ENCODE measurements around the gene HORMAD2. TPM values are rescaled to one million over a fixed set of nuclear protein-coding genes. Genes with fewer than 3 reads are reported as not detected.
"Not testable (repeated sequence)": the region's sequence is repeated elsewhere in the genome, so short reads cannot be mapped to it uniquely, and the experiment has no call there.

HORMAD2 gene
- total RNA-seq, 2 donors from 2014 or later, result 0.12 TPM

GRCh38 chr22:30089655-30089974 lies 9.4 kb downstream of the HORMAD2 start:
- DNase-seq (no peak), ATAC-seq (replicated peaks in 1 of 2) (no peak)
- H3K27me3 Mint-ChIP-seq (ENCODE audit: low read depth), result peaks cover 7% of the 10 kb centered on the region
- H3K36me3 Mint-ChIP-seq (ENCODE audit: insufficient read depth in 2 of 2), result peaks cover 0 to 7% of the 10 kb centered on the region in 2 donors
- no peak overlapping the region for H3K4me3 Mint-ChIP-seq
- peaks cover 9% of the 10 kb centered on the region for H3K4me1 Mint-ChIP-seq (ENCODE audit: low read depth)
- H3K27ac Mint-ChIP-seq, result no peak overlapping the region
- peaks cover 0 to 1% of the 10 kb centered on the region in 2 donors for H3K9me3 Mint-ChIP-seq

- no peak overlapping the region for H3K4me3 Mint-ChIP-seq
- H3K36me3 Mint-ChIP-seq (ENCODE audit: insufficient read depth in 2 of 2), result peaks cover 0 to 7% of the 10 kb centered on the region in 2 donors
- no peaks in the 10 kb centered on the region for H3K4me1 Mint-ChIP-seq (ENCODE audit: low read depth)
Measured at GRCh38 chr22:30092686-30093085, 12.4 kb downstream of the HORMAD2 start.

GRCh38 chr22:30094804-30095203 lies 14.5 kb downstream of the HORMAD2 start:
- Mint-ChIP-seq H3K9me3 (peaks cover 0 to 3% of the 10 kb centered on the region in 2 donors), H3K27ac (no peak overlapping the region), H3K4me3 (no peak overlapping the region), H3K4me1 (ENCODE audit: low read depth) (no peaks in the 10 kb centered on the region), H3K27me3 (ENCODE audit: low read depth) (peaks cover 7% of the 10 kb centered on the region), H3K36me3 (ENCODE audit: insufficient read depth in 2 of 2) (peaks cover 0 to 7% of the 10 kb centered on the region in 2 donors)
- ATAC-seq (replicated peaks in 1 of 2) (no peak), DNase-seq (no peak)

More at GRCh38 chr22:30092686-30093085, 12.4 kb downstream of the HORMAD2 start:
- Mint-ChIP-seq H3K9me3 (peaks cover 0 to 3% of the 10 kb centered on the region in 2 donors), H3K27ac (no peak overlapping the region), H3K27me3 (ENCODE audit: low read depth) (peaks cover 7% of the 10 kb centered on the region)
- DNase-seq (no peak), ATAC-seq (replicated peaks in 1 of 2) (no peak)

GRCh38 chr22:30097861-30098260 lies 17.6 kb downstream of the HORMAD2 start:
- Mint-ChIP-seq H3K9me3 (peaks cover 0 to 3% of the 10 kb centered on the region in 2 donors), H3K4me3 (no peak overlapping the region), H3K27ac (no peak overlapping the region), H3K36me3 (ENCODE audit: insufficient read depth in 2 of 2) (peaks cover 0 to 5% of the 10 kb centered on the region in 2 donors), H3K27me3 (ENCODE audit: low read depth) (no peaks in the 10 kb centered on the region), H3K4me1 (ENCODE audit: low read depth) (peaks cover 10% of the 10 kb centered on the region)
- DNase-seq, result no peak
- ATAC-seq (replicated peaks in 1 of 2), result no peak

- H3K4me3 Mint-ChIP-seq, result peak overlapping the region in 1 of 2 donors; percentile 0
- not testable (repeated sequence) for ATAC-seq (replicated peaks in 1 of 2)
Measured at GRCh38 chr22:30100770-30101169, 20.5 kb downstream of the HORMAD2 start.

GRCh38 chr22:30104501-30105156 lies 24.4 kb downstream of the HORMAD2 start:
- H3K9me3 Mint-ChIP-seq, result no peaks in the 10 kb centered on the region
- DNase-seq, result no peak
- H3K27me3 Mint-ChIP-seq (ENCODE audit: low read depth), result no peaks in the 10 kb centered on the region
- H3K4me1 Mint-ChIP-seq (ENCODE audit: low read depth), result peaks cover 51% of the 10 kb centered on the region
- peak overlapping the region; percentile 28 to 56 for H3K4me3 Mint-ChIP-seq
- H3K27ac Mint-ChIP-seq, result peak overlapping the region; percentile 91
- no peaks in the 10 kb centered on the region for H3K36me3 Mint-ChIP-seq (ENCODE audit: insufficient read depth in 2 of 2)
- ATAC-seq (replicated peaks in 1 of 2), result peak; percentile 66 to 67

More at GRCh38 chr22:30100770-30101169, 20.5 kb downstream of the HORMAD2 start:
- peaks cover 35% of the 10 kb centered on the region for H3K4me1 Mint-ChIP-seq (ENCODE audit: low read depth)
- DNase-seq; H3K9me3 Mint-ChIP-seq; H3K27me3 Mint-ChIP-seq (ENCODE audit: low read depth); H3K36me3 Mint-ChIP-seq (ENCODE audit: insufficient read depth in 2 of 2): not testable (repeated sequence)
- peak overlapping the region; percentile 0 for H3K27ac Mint-ChIP-seq

GRCh38 chr22:30105483-30105882 lies 25.2 kb downstream of the HORMAD2 start:
- Mint-ChIP-seq H3K9me3 (no peaks in the 10 kb centered on the region), H3K27ac (peak overlapping the region; percentile 91), H3K4me1 (ENCODE audit: low read depth) (peaks cover 46% of the 10 kb centered on the region), H3K4me3 (peak overlapping the region; percentile 27 to 31), H3K36me3 (ENCODE audit: insufficient read depth in 2 of 2) (no peaks in the 10 kb centered on the region), H3K27me3 (ENCODE audit: low read depth) (no peaks in the 10 kb centered on the region)
- ATAC-seq (replicated peaks in 1 of 2) (no peak), DNase-seq (no peak)

- H3K4me1 Mint-ChIP-seq (ENCODE audit: low read depth), result peaks cover 24% of the 10 kb centered on the region
- no peak for DNase-seq
- H3K27ac Mint-ChIP-seq, result no peak overlapping the region
- ATAC-seq (replicated peaks in 1 of 2), result no peak
- H3K36me3 Mint-ChIP-seq (ENCODE audit: insufficient read depth in 2 of 2), result no peaks in the 10 kb centered on the region
- no peaks in the 10 kb centered on the region for H3K27me3 Mint-ChIP-seq (ENCODE audit: low read depth)
- H3K4me3 Mint-ChIP-seq, result no peak overlapping the region
- H3K9me3 Mint-ChIP-seq, result no peaks in the 10 kb centered on the region
Measured at GRCh38 chr22:30113494-30113893, 33.2 kb downstream of the HORMAD2 start.

- ATAC-seq (replicated peaks in 1 of 2) (no peak), DNase-seq (no peak)
- Mint-ChIP-seq H3K4me3 (no peak overlapping the region), H3K27ac (no peak overlapping the region), H3K27me3 (ENCODE audit: low read depth) (no peaks in the 10 kb centered on the region), H3K36me3 (ENCODE audit: insufficient read depth in 2 of 2) (no peaks in the 10 kb centered on the region), H3K9me3 (no peaks in the 10 kb centered on the region), H3K4me1 (ENCODE audit: low read depth) (peaks cover 15% of the 10 kb centered on the region)
Measured at GRCh38 chr22:30114361-30114760, 34.1 kb downstream of the HORMAD2 start.

- no peak overlapping the region for H3K4me3 Mint-ChIP-seq
- ATAC-seq (replicated peaks in 1 of 2) (no peak), DNase-seq (no peak)
- no peaks in the 10 kb centered on the region for H3K9me3 Mint-ChIP-seq
- H3K4me1 Mint-ChIP-seq (ENCODE audit: low read depth), result peaks cover 15% of the 10 kb centered on the region
- H3K27ac Mint-ChIP-seq, result no peak overlapping the region
- no peaks in the 10 kb centered on the region for H3K36me3 Mint-ChIP-seq (ENCODE audit: insufficient read depth in 2 of 2)
- H3K27me3 Mint-ChIP-seq (ENCODE audit: low read depth), result peaks cover 5% of the 10 kb centered on the region
Measured at GRCh38 chr22:30115705-30116104, 35.4 kb downstream of the HORMAD2 start.

GRCh38 chr22:30116362-30117117 lies 36.3 kb downstream of the HORMAD2 start:
- Mint-ChIP-seq H3K27me3 (ENCODE audit: low read depth) (peaks cover 7% of the 10 kb centered on the region), H3K4me1 (ENCODE audit: low read depth) (peaks cover 16% of the 10 kb centered on the region), H3K36me3 (ENCODE audit: insufficient read depth in 2 of 2) (no peaks in the 10 kb centered on the region), H3K9me3 (no peaks in the 10 kb centered on the region), H3K4me3 (no peak overlapping the region), H3K27ac (no peak overlapping the region)
- ATAC-seq (replicated peaks in 1 of 2) (peak; percentile 34 to 47), DNase-seq (no peak)

GRCh38 chr22:30117256-30117655 lies 37.0 kb downstream of the HORMAD2 start:
- no peaks in the 10 kb centered on the region for H3K36me3 Mint-ChIP-seq (ENCODE audit: insufficient read depth in 2 of 2)
- no peak overlapping the region for H3K27ac Mint-ChIP-seq
- no peak overlapping the region for H3K4me3 Mint-ChIP-seq
- H3K9me3 Mint-ChIP-seq, result no peaks in the 10 kb centered on the region
- ATAC-seq (replicated peaks in 1 of 2), result no peak
- H3K27me3 Mint-ChIP-seq (ENCODE audit: low read depth), result peaks cover 7% of the 10 kb centered on the region
- H3K4me1 Mint-ChIP-seq (ENCODE audit: low read depth), result peaks cover 24% of the 10 kb centered on the region
- no peak for DNase-seq

GRCh38 chr22:30118291-30118690 lies 38.0 kb downstream of the HORMAD2 start:
- ATAC-seq (replicated peaks in 1 of 2), result no peak
- H3K27me3 Mint-ChIP-seq (ENCODE audit: low read depth), result peaks cover 7% of the 10 kb centered on the region
- H3K4me1 Mint-ChIP-seq (ENCODE audit: low read depth), result peaks cover 33% of the 10 kb centered on the region
- no peaks in the 10 kb centered on the region for H3K9me3 Mint-ChIP-seq
- no peak for DNase-seq
- H3K27ac Mint-ChIP-seq, result no peak overlapping the region
- no peaks in the 10 kb centered on the region for H3K36me3 Mint-ChIP-seq (ENCODE audit: insufficient read depth in 2 of 2)
- H3K4me3 Mint-ChIP-seq, result no peak overlapping the region

Measured in activated T-cell treated with anti-CD3 and anti-CD28 coated beads, Interleukin-2, amount 50 U/mL, for 72 hours (primary cell).